ENCODE data around the gene RPS29. TPM values are rescaled to one million over a fixed set of nuclear protein-coding genes. Genes with fewer than 3 reads are reported as not detected.

The RPS29 gene
- total and polyA plus RNA-seq, 9 of the 15 experiments (the other 6 are each of a cell fraction or from before 2014, with no cell fraction given), result 1,545 to 5,012 (median 2,448) TPM

DNA sequence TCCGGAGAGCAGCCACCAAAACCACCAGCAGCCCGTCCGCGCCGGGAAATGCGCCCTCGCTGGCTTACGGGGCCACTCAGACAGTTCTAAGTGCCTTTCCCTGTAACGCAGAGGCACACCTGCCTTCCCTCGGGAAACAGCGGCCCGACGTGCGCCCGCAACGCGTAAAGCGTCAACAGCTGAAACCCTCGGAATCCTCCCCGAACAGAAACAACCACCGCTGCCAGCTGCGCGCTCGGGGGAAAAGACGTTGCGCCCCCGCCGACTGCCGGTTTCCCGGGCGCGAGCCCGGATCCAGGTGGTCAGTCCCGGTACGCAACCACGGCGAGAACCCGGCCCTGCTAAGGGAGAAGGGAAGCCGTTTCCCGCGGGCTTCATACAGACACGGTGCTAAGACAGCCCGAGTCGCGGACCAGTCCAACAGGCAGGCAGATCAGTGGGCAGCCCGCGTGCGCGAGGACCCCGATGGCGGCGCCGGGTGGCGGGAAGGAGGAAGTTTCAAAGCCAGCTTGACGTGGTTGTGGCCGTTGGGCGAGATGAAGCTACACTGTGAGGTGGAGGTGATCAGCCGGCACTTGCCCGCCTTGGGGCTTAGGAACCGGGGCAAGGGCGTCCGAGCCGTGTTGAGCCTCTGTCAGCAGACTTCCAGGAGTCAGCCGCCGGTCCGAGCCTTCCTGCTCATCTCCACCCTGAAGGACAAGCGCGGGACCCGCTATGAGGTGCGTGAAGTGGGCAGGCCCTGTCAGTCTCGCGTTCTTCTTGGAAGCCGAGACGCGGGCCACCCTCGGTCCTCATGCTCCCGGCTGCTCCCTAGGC, 12.5 kb upstream of the RPS29 start, which contains the start of gene LRR1 (continued):
- peak; percentile 88 for TF ChIP-seq MYBL2 (IDR thresholded peaks at IDR 0.05; ENCODE audit: low read depth)
- no peak for TF ChIP-seq MYBL2 (CRISPR knock-in tag; IDR thresholded peaks at IDR 0.05; ENCODE audit: borderline replicate concordance)
- TF ChIP-seq BACH1 (tag; IDR thresholded peaks at IDR 0.05), result no peak
- TF ChIP-seq DPF2 (IDR thresholded peaks at IDR 0.05), result no peak
- TF ChIP-seq ZC3H11A (IDR thresholded peaks at IDR 0.05; ENCODE audit: low read depth, low read length), result no peak
- peak; percentile 81 for TF ChIP-seq L3MBTL2 (IDR thresholded peaks at IDR 0.05)
- peak; percentile 50; the same call in 1 of the 2 replicates for TF ChIP-seq ZNF263 (CRISPR knock-in tag; IDR thresholded peaks at IDR 0.05; ENCODE audit: borderline replicate concordance)
- peak; percentile 57; the same call in 1 of the 2 replicates for TF ChIP-seq SIN3B (IDR thresholded peaks at IDR 0.05; ENCODE audit: low read depth)
- TF ChIP-seq CCAR2 (IDR thresholded peaks at IDR 0.05; ENCODE audit: low read depth, low read length), result no peak
- no peak for TF ChIP-seq PYGO2 (tag; IDR thresholded peaks at IDR 0.05)
- no peak for TF ChIP-seq ZNF24 (IDR thresholded peaks at IDR 0.05)
- no peak for TF ChIP-seq LARP7 (IDR thresholded peaks at IDR 0.05)
- no peak for TF ChIP-seq ZKSCAN8 (CRISPR knock-in tag; IDR thresholded peaks at IDR 0.05)
- TF ChIP-seq SETDB1 (IDR thresholded peaks at IDR 0.05; ENCODE audit: low read length), result no peak
- TF ChIP-seq ZNF586 (CRISPR knock-in tag; conservative IDR thresholded peaks at IDR 0.05), result no peak
- peak; percentile 82 for TF ChIP-seq POLR2B (IDR thresholded peaks at IDR 0.05; ENCODE audit: low read depth, partially characterized antibody)
- TF ChIP-seq PHTF2 (CRISPR knock-in tag; IDR thresholded peaks at IDR 0.05), result no peak
- TF ChIP-seq GTF2E2 (tag; IDR thresholded peaks at IDR 0.05), result peak; percentile 80; the same call in 1 of the 2 replicates
- no peak for TF ChIP-seq TCFL5 (CRISPR knock-in tag; conservative IDR thresholded peaks at IDR 0.05)
- peak; percentile 63; the same call in 1 of the 2 replicates for TF ChIP-seq ZFX (CRISPR knock-in tag; IDR thresholded peaks at IDR 0.05)
- no peak for TF ChIP-seq ZNF143 (CRISPR knock-in tag; IDR thresholded peaks at IDR 0.05)
- TF ChIP-seq NR1H2 (CRISPR knock-in tag; IDR thresholded peaks at IDR 0.05), result no peak
- peak; percentile 58; the same call in 1 of the 2 replicates for TF ChIP-seq TOE1 (IDR thresholded peaks at IDR 0.05; ENCODE audit: borderline replicate concordance)
- TF ChIP-seq TOE1 (CRISPR knock-in tag; IDR thresholded peaks at IDR 0.05; ENCODE audit: borderline replicate concordance, low read depth), result no peak
- TF ChIP-seq EWSR1 (IDR thresholded peaks at IDR 0.05; ENCODE audit: borderline replicate concordance, low read depth, partially characterized antibody), result no peak
- TF ChIP-seq, protein P1, sequence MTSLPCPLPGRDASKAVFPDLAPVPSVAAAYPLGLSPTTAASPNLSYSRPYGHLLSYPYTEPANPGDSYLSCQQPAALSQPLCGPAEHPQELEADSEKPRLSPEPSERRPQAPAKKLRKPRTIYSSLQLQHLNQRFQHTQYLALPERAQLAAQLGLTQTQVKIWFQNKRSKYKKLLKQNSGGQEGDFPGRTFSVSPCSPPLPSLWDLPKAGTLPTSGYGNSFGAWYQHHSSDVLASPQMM (CRISPR knock-in tag; IDR thresholded peaks at IDR 0.05), result no peak
- TF ChIP-seq THRAP3 (IDR thresholded peaks at IDR 0.05; ENCODE audit: borderline replicate concordance), result no peak
- no peak for TF ChIP-seq NONO (IDR thresholded peaks at IDR 0.05; ENCODE audit: low read depth in 2 of 2, low read length in 1 of 2)
- TF ChIP-seq JUND (IDR thresholded peaks at IDR 0.05; ENCODE audit: borderline replicate concordance, low read depth, low read length), result no peak
- peak; percentile 42; the same call in 1 of the 3 replicates for TF ChIP-seq JUND (tag; IDR thresholded peaks at IDR 0.05; ENCODE audit: borderline replicate concordance, low read depth, low read length)
- no peak for TF ChIP-seq SLC30A9 (CRISPR knock-in tag; IDR thresholded peaks at IDR 0.05)
- peak; percentile 34 for TF ChIP-seq CCNT2 (IDR thresholded peaks at IDR 0.05; ENCODE audit: borderline replicate concordance, extremely low read depth, insufficient read length, low read depth, low read length)
